HG02885 (cell line): ENCODE results near the gene AKAP6.
"Not testable (repeated sequence)": the region's sequence is repeated elsewhere in the genome, so short reads cannot be mapped to it uniquely, and the experiment has no call there.

Source experiments
- ATAC-seq: cut with Tn5 transposase; IDR thresholded peaks from one replicate; pipeline ENCODE4 v1.9.1; 2021; ENCODE audit warnings: mild to moderate bottlenecking; ENCODE audit not compliant: unreplicated experiment, poor library complexity

AKAP6 gene

GRCh38 chr14:32567543-32568384 lies 238.7 kb downstream of the AKAP6 start:
- ATAC-seq = no peak

- no peak for ATAC-seq
These were observed 242.5 kb downstream of the AKAP6 start for GRCh38 chr14:32571551-32571950.

GRCh38 chr14:32571995-32572866 lies 243.1 kb downstream of the AKAP6 start:
- peak; percentile 64 for ATAC-seq

- peak; percentile 7 for ATAC-seq
These were observed 243.7 kb downstream of the AKAP6 start for GRCh38 chr14:32572867-32573150.

GRCh38 chr14:32574269-32574668 lies 245.2 kb downstream of the AKAP6 start:
- no peak for ATAC-seq

GRCh38 chr14:32576088-32576795 lies 247.1 kb downstream of the AKAP6 start:
- ATAC-seq = peak; percentile 56

GRCh38 chr14:32576977-32577376 lies 247.9 kb downstream of the AKAP6 start:
- no peak for ATAC-seq

- ATAC-seq = peak; percentile 95
These were observed 249.1 kb downstream of the AKAP6 start for GRCh38 chr14:32578181-32578580.

- not testable (repeated sequence) for ATAC-seq
These were observed 254.3 kb downstream of the AKAP6 start for GRCh38 chr14:32583427-32583826.

GRCh38 chr14:32584079-32584478 lies 255.0 kb downstream of the AKAP6 start:
- no peak for ATAC-seq

- no peak for ATAC-seq
These were observed 258.4 kb downstream of the AKAP6 start for GRCh38 chr14:32587461-32587860.

GRCh38 chr14:32588448-32589320 lies 259.6 kb downstream of the AKAP6 start:
- peak; percentile 59 for ATAC-seq

GRCh38 chr14:32590157-32590556 lies 261.1 kb downstream of the AKAP6 start:
- ATAC-seq = no peak

- no peak for ATAC-seq
These were observed 264.3 kb downstream of the AKAP6 start for GRCh38 chr14:32593290-32593942.

- no peak for ATAC-seq
These were observed 265.7 kb downstream of the AKAP6 start for GRCh38 chr14:32594766-32595165.

GRCh38 chr14:32595497-32595896 lies 266.4 kb downstream of the AKAP6 start:
- ATAC-seq = no peak

GRCh38 chr14:32596390-32596789 lies 267.3 kb downstream of the AKAP6 start:
- no peak for ATAC-seq

- no peak for ATAC-seq
These were observed 268.7 kb downstream of the AKAP6 start for GRCh38 chr14:32597771-32598170.

GRCh38 chr14:32601069-32601468 lies 272.0 kb downstream of the AKAP6 start:
- ATAC-seq = no peak
